Nephron progenitor cell (in vitro differentiated cells): Measurements from ENCODE around the gene TOB1.
"Not testable (repeated sequence)": the region's sequence is repeated elsewhere in the genome, so short reads cannot be mapped to it uniquely, and the experiment has no call there.

Experiments
- DNase-seq: peaks from one replicate; pipeline ENCODE4 v3.0.0; 2021
- H3K27ac Mint-ChIP-seq: 2 replicates; pipeline ENCODE4 v1.8.0; 2021; ENCODE audit warnings: mild to moderate bottlenecking, moderate library complexity, mixed read lengths
- H3K27me3 Mint-ChIP-seq: 2 replicates; pipeline ENCODE4 v1.8.0; 2021; ENCODE audit warnings: mild to moderate bottlenecking, low read depth, mixed read lengths; ENCODE audit not compliant: poor library complexity
- H3K36me3 Mint-ChIP-seq: 2 replicates; pipeline ENCODE4 v1.8.0; 2021; ENCODE audit warnings: low read depth, mixed read lengths
- H3K4me1 Mint-ChIP-seq: 2 replicates; pipeline ENCODE4 v1.8.0; 2021; ENCODE audit warnings: mixed read lengths
- H3K4me3 Mint-ChIP-seq: 2 replicates; pipeline ENCODE4 v1.8.0; 2021; ENCODE audit warnings: mild to moderate bottlenecking, moderate library complexity, mixed read lengths
- H3K9me3 Mint-ChIP-seq: 2 replicates; pipeline ENCODE4 v1.8.0; 2021; ENCODE audit warnings: mild to moderate bottlenecking, moderate library complexity, mixed read lengths
- TF ChIP-seq, protein P1 (sequence below): fragments of 200-600 bp; sonication (generic); IDR thresholded peaks from 2 replicates; pipeline ENCODE4 v1.5.0; 2021; ENCODE audit warnings: antibody characterized with exemption

Gene TOB1

DNA sequence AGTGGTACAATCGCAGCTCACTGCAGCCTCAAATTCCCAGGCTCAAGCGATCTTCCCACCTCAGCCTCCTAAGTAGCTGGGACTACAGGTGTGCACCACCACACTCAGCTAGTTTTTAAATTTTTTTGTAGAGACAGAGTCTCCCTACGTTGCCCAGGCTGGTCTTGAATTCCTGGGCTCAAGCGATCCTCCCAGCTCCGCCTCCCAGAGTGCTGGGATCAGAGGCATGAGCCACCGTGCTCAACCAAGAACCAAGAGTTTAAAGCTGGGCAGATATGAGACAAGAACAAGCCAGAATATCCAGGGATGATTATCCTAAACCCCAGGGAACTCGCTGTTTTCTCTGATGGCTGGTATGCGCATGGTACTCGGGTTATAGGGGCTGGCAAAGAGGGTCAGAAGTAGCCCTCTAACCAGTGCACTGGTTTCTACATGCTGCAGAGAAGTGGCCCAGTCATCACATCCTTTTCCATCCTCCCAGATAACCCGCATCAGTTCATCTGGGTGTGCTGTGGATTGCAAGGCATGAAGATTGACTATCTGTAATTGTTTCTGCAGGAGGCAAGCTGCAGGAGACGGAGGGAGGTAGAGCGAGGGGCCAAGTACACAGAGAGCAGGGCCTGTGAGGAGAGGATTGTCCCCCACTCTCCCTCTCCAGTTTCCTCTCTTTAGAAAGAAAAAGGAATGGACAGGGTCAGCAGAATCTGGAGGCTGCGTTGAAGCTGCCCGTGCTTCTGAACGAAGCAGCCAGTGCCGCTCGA, 33.6 kb upstream of the TOB1 start:
- peak overlapping the region; percentile 93 for H3K27ac Mint-ChIP-seq
- H3K27me3 Mint-ChIP-seq: peaks cover 5% of the 10 kb centered on the region

GRCh38 chr17:50899005-50899460, 32.9 kb upstream of the TOB1 start:
- no peak for DNase-seq
- no peak overlapping the region for H3K4me3 Mint-ChIP-seq

More for the DNA sequence above, 33.6 kb upstream of the TOB1 start:
- no peak for DNase-seq
- TF ChIP-seq, protein P1, sequence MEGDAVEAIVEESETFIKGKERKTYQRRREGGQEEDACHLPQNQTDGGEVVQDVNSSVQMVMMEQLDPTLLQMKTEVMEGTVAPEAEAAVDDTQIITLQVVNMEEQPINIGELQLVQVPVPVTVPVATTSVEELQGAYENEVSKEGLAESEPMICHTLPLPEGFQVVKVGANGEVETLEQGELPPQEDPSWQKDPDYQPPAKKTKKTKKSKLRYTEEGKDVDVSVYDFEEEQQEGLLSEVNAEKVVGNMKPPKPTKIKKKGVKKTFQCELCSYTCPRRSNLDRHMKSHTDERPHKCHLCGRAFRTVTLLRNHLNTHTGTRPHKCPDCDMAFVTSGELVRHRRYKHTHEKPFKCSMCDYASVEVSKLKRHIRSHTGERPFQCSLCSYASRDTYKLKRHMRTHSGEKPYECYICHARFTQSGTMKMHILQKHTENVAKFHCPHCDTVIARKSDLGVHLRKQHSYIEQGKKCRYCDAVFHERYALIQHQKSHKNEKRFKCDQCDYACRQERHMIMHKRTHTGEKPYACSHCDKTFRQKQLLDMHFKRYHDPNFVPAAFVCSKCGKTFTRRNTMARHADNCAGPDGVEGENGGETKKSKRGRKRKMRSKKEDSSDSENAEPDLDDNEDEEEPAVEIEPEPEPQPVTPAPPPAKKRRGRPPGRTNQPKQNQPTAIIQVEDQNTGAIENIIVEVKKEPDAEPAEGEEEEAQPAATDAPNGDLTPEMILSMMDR: no peak
- no peak overlapping the region for H3K4me3 Mint-ChIP-seq
- H3K36me3 Mint-ChIP-seq: no peaks in the 10 kb centered on the region
- no peaks in the 10 kb centered on the region for H3K9me3 Mint-ChIP-seq
- H3K4me1 Mint-ChIP-seq: peaks cover 67% of the 10 kb centered on the region

DNA sequence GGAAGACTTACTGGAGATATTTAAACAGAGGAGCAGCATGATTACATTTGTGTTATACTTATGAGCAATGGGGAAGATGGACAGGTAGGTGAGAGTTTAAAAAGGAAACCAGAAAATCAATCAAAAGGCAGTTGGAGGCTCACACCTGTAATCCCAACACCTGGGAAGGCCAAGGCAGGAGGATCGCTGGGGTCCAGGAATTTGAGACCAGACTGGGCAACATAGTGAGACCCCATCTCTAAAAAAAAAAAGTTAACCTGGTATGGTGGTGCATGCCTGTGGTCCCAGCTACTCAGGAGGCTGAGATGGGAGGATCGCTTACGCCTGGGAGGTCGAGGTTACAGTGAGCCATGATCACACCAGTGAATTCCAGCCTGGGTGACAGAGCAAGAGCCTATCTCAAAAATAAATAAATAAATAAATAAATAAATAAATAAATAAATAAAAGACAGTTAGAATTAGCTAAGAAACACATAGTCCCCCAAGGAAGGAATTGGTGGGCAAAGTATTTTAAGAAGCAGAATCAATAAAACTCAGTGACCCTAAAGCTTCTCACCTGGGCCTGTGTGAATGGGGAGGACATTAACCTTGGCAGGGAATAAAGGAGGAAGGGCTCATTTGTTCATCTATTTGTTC, 32.3 kb upstream of the TOB1 start:
- no peak overlapping the region for H3K27ac Mint-ChIP-seq
- H3K36me3 Mint-ChIP-seq: no peaks in the 10 kb centered on the region
- TF ChIP-seq, protein P1: no peak
- H3K27me3 Mint-ChIP-seq: peaks cover 5% of the 10 kb centered on the region
- no peak for DNase-seq
- H3K4me1 Mint-ChIP-seq: peaks cover 66% of the 10 kb centered on the region
- H3K4me3 Mint-ChIP-seq: no peak overlapping the region
- H3K9me3 Mint-ChIP-seq: no peaks in the 10 kb centered on the region

More at GRCh38 chr17:50899005-50899460, 32.9 kb upstream of the TOB1 start:
- TF ChIP-seq, protein P1: no peak
- Mint-ChIP-seq H3K9me3 (no peaks in the 10 kb centered on the region), H3K4me1 (peaks cover 67% of the 10 kb centered on the region), H3K36me3 (no peaks in the 10 kb centered on the region), H3K27me3 (peaks cover 5% of the 10 kb centered on the region), H3K27ac (no peak overlapping the region)

- not testable (repeated sequence) for H3K4me3 Mint-ChIP-seq, H3K36me3 Mint-ChIP-seq, H3K9me3 Mint-ChIP-seq, H3K27me3 Mint-ChIP-seq, DNase-seq
- Mint-ChIP-seq H3K27ac (peak overlapping the region; percentile 73), H3K4me1 (peaks cover 53% of the 10 kb centered on the region)
These were observed 28.4 kb upstream of the TOB1 start for GRCh38 chr17:50894513-50894912.

GRCh38 chr17:50893183-50893993, 27.2 kb upstream of the TOB1 start:
- Mint-ChIP-seq H3K36me3 (no peaks in the 10 kb centered on the region), H3K27me3 (peaks cover 5% of the 10 kb centered on the region), H3K27ac (peak overlapping the region; percentile 91), H3K9me3 (no peaks in the 10 kb centered on the region), H3K4me3 (peak overlapping the region; percentile 42), H3K4me1 (peaks cover 44% of the 10 kb centered on the region)
- TF ChIP-seq, protein P1: no peak
- peak; percentile 51 for DNase-seq
